Jurkat, Clone E6-1 (cell line): ENCODE data around the gene ANKRD34B.

Experiments
- DNase-seq: peaks from one replicate; pipeline ENCODE4 v3.0.0-alpha.2; 2011; ENCODE audit warnings: low read depth, low spot score
- H3K4me3 ChIP-seq: 2 replicates; pipeline ENCODE4 v1.5.1; 2011; ENCODE audit warnings: mild to moderate bottlenecking, low read length, control low read depth, moderate library complexity

The ANKRD34B gene

GRCh38 chr5:80577707-80578106 lies 7.6 kb upstream of the ANKRD34B start:
- no peak for DNase-seq
- no peak overlapping the region for H3K4me3 ChIP-seq

GRCh38 chr5:80576383-80576782 lies 6.3 kb upstream of the ANKRD34B start:
- no peak for DNase-seq
- H3K4me3 ChIP-seq = no peak overlapping the region

DNA sequence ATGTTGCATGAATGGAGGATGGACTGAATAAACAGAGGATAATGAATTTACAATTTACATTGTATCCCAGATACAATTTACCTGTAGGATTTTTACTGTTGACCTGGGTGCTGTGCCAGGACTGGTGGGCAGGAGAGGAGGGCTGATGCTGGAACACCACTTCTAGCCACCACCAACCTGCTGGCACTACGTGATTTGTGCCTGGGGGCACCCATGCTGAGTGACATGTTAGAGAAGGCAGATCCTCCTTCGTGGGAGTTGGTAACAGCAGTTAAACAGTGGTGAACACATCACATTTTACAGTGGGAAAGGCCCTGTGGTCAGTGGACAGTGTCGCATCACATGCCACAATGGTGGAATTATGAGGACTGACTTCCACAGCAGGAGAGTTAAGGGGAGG lies 3.0 kb upstream of the ANKRD34B start:
- DNase-seq = no peak
- no peak overlapping the region for H3K4me3 ChIP-seq

DNA sequence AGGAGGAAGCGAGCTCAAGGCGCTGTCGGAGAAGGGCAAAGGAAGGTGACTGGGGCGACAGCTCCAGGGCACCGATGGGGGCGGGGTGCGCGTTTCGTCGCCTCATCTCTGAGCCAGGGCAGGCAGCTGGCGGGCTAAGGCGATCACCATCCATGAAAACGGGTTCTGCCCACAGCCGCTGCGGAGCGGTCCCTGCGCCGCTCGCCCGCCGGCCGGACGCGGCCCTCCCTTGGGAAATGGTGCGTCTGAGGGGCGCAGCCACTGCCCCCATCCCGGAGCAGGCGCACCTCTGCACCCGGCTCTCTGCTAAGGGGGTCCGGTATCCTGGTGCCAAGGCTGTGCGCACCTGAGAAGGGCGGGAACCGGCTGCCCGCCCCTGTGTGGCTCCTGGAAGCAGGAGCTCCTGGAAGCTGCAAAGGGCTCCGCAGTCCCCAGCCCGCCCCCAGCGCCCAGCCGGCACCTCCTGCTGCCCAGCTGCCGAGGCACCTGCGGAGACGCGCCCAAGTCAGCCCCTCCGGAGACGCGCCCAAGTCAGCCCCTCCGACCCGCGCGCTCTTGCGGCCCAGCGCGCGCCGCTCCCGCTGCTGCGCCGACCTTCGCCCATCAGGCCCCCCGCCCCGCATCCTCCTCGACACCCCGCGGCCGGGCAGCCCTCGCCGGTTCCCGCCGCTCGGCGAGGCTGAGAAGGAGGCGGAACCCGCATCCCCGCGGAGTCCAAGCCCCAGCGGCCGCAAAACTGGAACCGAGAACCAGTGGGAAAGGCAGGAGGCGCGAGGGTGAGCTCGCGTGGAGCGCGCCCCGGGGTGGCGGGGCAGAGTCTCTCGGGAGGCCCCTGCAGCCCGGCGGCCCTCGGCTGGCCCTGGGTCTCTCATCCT lies 757 bp downstream of the ANKRD34B start:
- H3K4me3 ChIP-seq = no peak overlapping the region
- DNase-seq = no peak

DNA sequence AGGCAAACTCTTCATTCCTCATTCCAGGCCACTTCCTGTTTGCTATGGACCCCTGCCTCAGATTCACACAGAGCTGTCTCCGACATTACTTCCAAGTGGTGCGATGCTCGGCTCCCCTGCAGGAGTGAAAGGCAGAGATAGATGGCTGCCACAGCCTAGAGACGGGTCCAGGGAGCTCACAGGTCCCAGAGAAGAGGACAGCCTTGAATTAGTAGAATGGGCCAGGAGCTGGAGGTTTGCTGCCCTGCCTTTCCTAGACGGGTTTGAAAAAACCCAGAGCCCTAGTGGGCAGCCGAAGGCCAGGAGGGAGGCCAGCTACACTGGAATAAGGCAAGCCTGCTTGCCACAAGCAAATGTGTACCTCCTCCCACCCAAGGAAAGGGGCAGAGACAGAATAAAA lies 1.8 kb downstream of the ANKRD34B start:
- H3K4me3 ChIP-seq = no peak overlapping the region
- DNase-seq = no peak

DNA sequence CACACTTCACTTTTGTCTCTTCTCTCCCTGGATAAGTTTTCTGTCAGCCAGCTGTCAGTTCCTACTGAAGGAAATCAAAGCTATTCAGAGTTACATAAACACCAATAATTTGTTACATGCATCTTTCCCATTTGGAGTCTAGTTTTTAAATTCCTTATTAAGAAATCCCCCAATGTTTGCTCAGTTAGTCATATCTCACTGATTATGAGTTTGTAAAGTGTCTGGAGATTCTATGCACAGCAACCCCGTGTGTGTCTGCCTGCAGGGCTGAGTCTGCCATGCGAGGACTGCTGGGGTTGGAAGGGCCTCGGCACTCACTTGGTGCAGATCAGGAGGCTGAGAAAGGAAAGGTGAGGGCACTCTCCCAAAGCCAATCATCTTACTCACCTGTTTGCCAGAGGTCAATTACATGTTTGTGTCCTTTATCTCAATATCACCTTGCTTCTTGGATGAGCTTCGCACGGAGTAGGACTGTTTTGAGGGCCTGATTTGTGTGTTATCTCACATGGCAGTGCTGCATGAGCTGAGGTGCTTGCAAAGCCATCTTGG lies 3.3 kb downstream of the ANKRD34B start:
- DNase-seq = no peak
- no peak overlapping the region for H3K4me3 ChIP-seq

GRCh38 chr5:80565330-80565729 lies 4.8 kb downstream of the ANKRD34B start:
- DNase-seq = no peak
- H3K4me3 ChIP-seq = no peak overlapping the region

GRCh38 chr5:80559244-80559643 lies 10.8 kb downstream of the ANKRD34B start:
- DNase-seq = no peak
- no peak overlapping the region for H3K4me3 ChIP-seq

GRCh38 chr5:80555099-80555498 lies 15.0 kb downstream of the ANKRD34B start:
- H3K4me3 ChIP-seq = no peak overlapping the region
- no peak for DNase-seq

DNA sequence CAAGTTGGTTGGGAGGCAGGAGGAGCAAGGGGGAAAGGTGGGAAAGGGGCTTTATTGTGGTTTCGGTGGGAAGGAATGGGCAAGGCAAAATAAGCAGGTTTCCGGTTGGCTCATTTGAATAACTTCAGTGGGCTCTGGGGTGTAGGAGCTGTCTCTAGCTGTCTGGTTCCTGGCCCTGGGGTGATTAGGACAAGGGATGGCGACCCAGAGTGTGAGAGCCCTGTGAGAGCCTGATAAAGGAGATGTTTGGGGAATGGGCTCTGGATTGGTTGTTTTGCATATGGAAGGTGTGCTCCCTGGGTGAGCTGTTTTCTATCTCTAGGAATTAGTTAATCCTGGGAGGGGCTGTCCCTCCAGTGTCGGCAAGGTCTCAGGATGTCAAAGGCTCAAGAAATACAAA lies 15.4 kb downstream of the ANKRD34B start:
- no peak for DNase-seq
- H3K4me3 ChIP-seq = no peak overlapping the region

GRCh38 chr5:80541392-80541791 lies 28.7 kb downstream of the ANKRD34B start:
- no peak overlapping the region for H3K4me3 ChIP-seq
- DNase-seq = no peak

- DNase-seq = no peak
- no peak overlapping the region for H3K4me3 ChIP-seq
These were observed 29.4 kb downstream of the ANKRD34B start for GRCh38 chr5:80540691-80541090.

DNA sequence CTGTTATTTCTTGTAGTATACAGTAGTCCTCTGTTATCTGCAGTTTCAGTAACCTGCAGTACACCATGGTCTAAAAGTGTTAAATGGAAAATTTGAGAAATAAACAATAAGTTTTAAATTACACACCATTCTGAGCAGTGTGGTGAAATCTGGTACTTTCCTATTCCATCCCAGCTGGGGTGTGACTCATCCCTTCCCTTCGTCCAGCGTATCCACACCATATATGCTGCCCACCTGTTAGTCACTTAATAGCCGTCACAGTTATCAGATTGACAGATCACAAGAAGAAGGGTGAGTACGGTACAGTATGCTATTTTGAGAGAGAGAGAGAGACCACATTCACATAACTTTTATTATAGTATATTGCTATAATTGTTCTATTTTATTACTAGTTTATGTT lies 53.3 kb downstream of the ANKRD34B start:
- DNase-seq = no peak
- H3K4me3 ChIP-seq = no peak overlapping the region

GRCh38 chr5:80509362-80509761 lies 60.7 kb downstream of the ANKRD34B start:
- no peak overlapping the region for H3K4me3 ChIP-seq
- DNase-seq = no peak

DNA sequence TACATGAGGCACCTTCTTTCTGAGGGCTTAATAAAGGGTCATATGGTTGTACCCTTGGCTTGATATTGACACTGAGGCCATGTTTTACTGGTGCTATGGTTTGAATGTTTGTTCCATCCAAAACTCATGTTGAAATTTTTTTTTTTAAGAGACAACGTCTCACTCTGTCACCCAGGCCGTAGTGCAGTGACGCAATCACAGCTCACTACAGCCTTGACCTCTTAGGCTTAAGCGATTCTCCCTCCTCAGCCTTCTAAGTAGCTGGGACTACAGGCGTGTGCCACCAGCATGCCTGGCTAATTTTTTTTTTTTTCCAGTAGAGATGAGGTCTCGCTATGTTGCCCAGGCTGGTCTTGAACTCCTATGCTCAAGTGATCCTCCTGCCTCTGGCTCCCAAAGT lies 61.2 kb downstream of the ANKRD34B start:
- H3K4me3 ChIP-seq = no peak overlapping the region
- no peak for DNase-seq

GRCh38 chr5:80507663-80508062 lies 62.4 kb downstream of the ANKRD34B start:
- H3K4me3 ChIP-seq = no peak overlapping the region
- DNase-seq = no peak
